WTC11 (cell line): ENCODE results near the gene HILPDA. TPM values are rescaled to one million over a fixed set of nuclear protein-coding genes. Genes with fewer than 3 reads are reported as not detected.

Source experiments
- ATAC-seq: fragments of 200-7000 bp; cut with Tn5 transposase; 2 replicates; pipeline ENCODE4 v1.10.0; 2021; ENCODE audit warnings: mild to moderate bottlenecking, moderate library complexity
- CTCF ChIA-PET: fragments of 300-600 bp; sonication (Branson Sonifier 250); formaldehyde crosslinking; loops from one replicate; lab custom pipeline; 2021; ENCODE audit warnings: antibody characterized with exemption; lab: Charles Lee
- POLR2A ChIA-PET: fragments of 350-600 bp; sonication (Branson Sonifier 250); formaldehyde crosslinking; loops from one replicate; lab custom pipeline; 2021; ENCODE audit warnings: antibody characterized with exemption; lab: Charles Lee
- DNase-seq: peaks from one replicate; pipeline ENCODE4 v3.0.0; 2021; ENCODE audit warnings: low spot score
- H3K27ac Mint-ChIP-seq: 2 replicates; pipeline ENCODE4 v1.8.0; 2021; ENCODE audit warnings: mixed read lengths
- H3K27me3 Mint-ChIP-seq: 2 replicates; pipeline ENCODE4 v1.8.0; 2021; ENCODE audit warnings: low read depth, mild to moderate bottlenecking, moderate library complexity, mixed read lengths
- H3K36me3 Mint-ChIP-seq: 2 replicates; pipeline ENCODE4 v1.8.0; 2021; ENCODE audit warnings: mixed read lengths
- H3K4me1 Mint-ChIP-seq: 2 replicates; pipeline ENCODE4 v1.8.0; 2022; ENCODE audit warnings: mixed read lengths
- H3K4me3 Mint-ChIP-seq: 2 replicates; pipeline ENCODE4 v1.8.0; 2021; ENCODE audit warnings: mild to moderate bottlenecking, moderate library complexity, mixed read lengths
- H3K9me3 Mint-ChIP-seq: 2 replicates; pipeline ENCODE4 v1.8.0; 2021; ENCODE audit warnings: mixed read lengths
- ATF1 ChIP-seq: sonication (generic); formaldehyde crosslinking; IDR thresholded peaks from 2 replicates; pipeline ENCODE4 v1.8.1; 2023; ENCODE audit warnings: mild to moderate bottlenecking, moderate library complexity, missing genetic modification reagents
- FOXJ3 ChIP-seq: sonication (generic); formaldehyde crosslinking; IDR thresholded peaks from 2 replicates; pipeline ENCODE4 v1.9.0; 2021; ENCODE audit warnings: missing genetic modification reagents, mild to moderate bottlenecking, borderline replicate concordance
- FOXK1 ChIP-seq: sonication (generic); formaldehyde crosslinking; IDR thresholded peaks from 2 replicates; pipeline ENCODE4 v1.8.0; 2022; ENCODE audit warnings: mild to moderate bottlenecking, moderate library complexity, missing genetic modification reagents
- IRF2 ChIP-seq: sonication (generic); formaldehyde crosslinking; IDR thresholded peaks from 2 replicates; pipeline ENCODE4 v1.8.0; 2022; ENCODE audit warnings: low read depth, missing genetic modification reagents, borderline replicate concordance
- JUN ChIP-seq: sonication (generic); formaldehyde crosslinking; IDR thresholded peaks from 2 replicates; pipeline ENCODE4 v1.8.0; 2023; ENCODE audit warnings: mild to moderate bottlenecking, missing genetic modification reagents
- OVOL2 ChIP-seq: fragments of 250-450 bp; sonication (Bioruptor Pico); IDR thresholded peaks from 2 replicates; pipeline ENCODE4 v1.9.0; 2021; ENCODE audit warnings: mild to moderate bottlenecking, borderline replicate concordance
- TCF7 ChIP-seq: sonication (generic); formaldehyde crosslinking; IDR thresholded peaks from 2 replicates; pipeline ENCODE4 v1.8.0; 2022; ENCODE audit warnings: mild to moderate bottlenecking, low read depth, missing genetic modification reagents, moderate library complexity
- ZNF423 ChIP-seq: fragments of 250-450 bp; sonication (Bioruptor Pico); IDR thresholded peaks from 2 replicates; pipeline ENCODE4 v2.1.2; 2022; ENCODE audit warnings: mild to moderate bottlenecking, moderate library complexity
- total RNA-seq: library from RNA; stranded (reverse); gene quantifications from 3 replicates; pipeline ENCODE4 v1.2.3, GENCODE V29; 2021
- TF ChIP-seq, protein P1 (sequence below): sonication (generic); formaldehyde crosslinking; IDR thresholded peaks from 2 replicates; pipeline ENCODE4 v1.8.0; 2022; ENCODE audit warnings: mild to moderate bottlenecking, missing genetic modification reagents
- TF ChIP-seq, protein P2 (sequence below): sonication (generic); formaldehyde crosslinking; IDR thresholded peaks from 2 replicates; pipeline ENCODE4 v1.8.1; 2023; ENCODE audit warnings: mild to moderate bottlenecking, moderate library complexity, missing genetic modification reagents
- TF ChIP-seq, protein P3 (sequence below): sonication (generic); formaldehyde crosslinking; IDR thresholded peaks from 2 replicates; pipeline ENCODE4 v1.8.1; 2023; ENCODE audit warnings: mild to moderate bottlenecking, missing genetic modification reagents, borderline replicate concordance
- TF ChIP-seq, protein P4 (sequence below): sonication (generic); formaldehyde crosslinking; IDR thresholded peaks from 2 replicates; pipeline ENCODE4 v1.8.1; 2022; ENCODE audit warnings: mild to moderate bottlenecking, missing genetic modification reagents, moderate library complexity, borderline replicate concordance
- TF ChIP-seq, protein P5 (sequence below): fragments of 250-450 bp; sonication (Bioruptor Pico); IDR thresholded peaks from 2 replicates; pipeline ENCODE4 v1.9.0; 2021; ENCODE audit warnings: mild to moderate bottlenecking
- TF ChIP-seq, protein P6 (sequence below): sonication (generic); formaldehyde crosslinking; IDR thresholded peaks from 2 replicates; pipeline ENCODE4 v1.8.0; 2022; ENCODE audit warnings: mild to moderate bottlenecking, missing genetic modification reagents
- TF ChIP-seq, protein P7 (sequence below): fragments of 250-450 bp; sonication (Bioruptor Pico); IDR thresholded peaks from 2 replicates; pipeline ENCODE4 v2.1.2; 2022; ENCODE audit warnings: mild to moderate bottlenecking, moderate library complexity

HILPDA gene
- total RNA-seq, 1 experiment from 2014 or later, result 28.7 TPM

DNA sequence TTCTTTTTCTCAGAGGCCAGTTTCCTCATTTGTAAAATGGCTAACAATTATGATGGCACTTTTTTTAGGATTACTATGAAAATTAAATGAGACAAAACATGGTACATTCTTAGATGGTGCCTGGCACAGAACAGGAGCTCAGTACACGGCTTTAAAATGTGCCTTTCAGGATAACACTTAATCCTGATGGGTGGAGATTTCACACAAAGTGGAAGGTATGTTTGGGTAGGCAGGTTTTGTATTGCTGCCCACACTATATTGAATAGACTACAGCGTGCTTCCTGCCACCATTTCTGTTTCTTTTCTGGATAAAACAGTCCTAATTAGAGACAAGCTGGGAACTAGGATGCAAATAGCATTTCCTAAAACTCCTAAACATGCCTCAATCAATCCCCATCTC lies 23.9 kb upstream of the HILPDA start:
- CTCF ChIA-PET, result interaction anchor here (0.5 to 3.5 kb wide), 5 partner anchors 10 to 234 kb away, joined by 3 to 21 read pairs (median 4); no protein-coding TSS in a partner anchor
- ATAC-seq (no peak), DNase-seq (no peak)
- H3K4me3 Mint-ChIP-seq, result no peak overlapping the region
- POLR2A ChIA-PET, result no interaction called here
- H3K27me3 Mint-ChIP-seq, result no peaks in the 10 kb centered on the region
- no peaks in the 10 kb centered on the region for H3K9me3 Mint-ChIP-seq
- no peak overlapping the region for H3K27ac Mint-ChIP-seq
- TF ChIP-seq ZNF423 (CRISPR knock-in tag) (no peak), OVOL2 (CRISPR knock-in tag) (no peak), JUN (CRISPR knock-in tag) (no peak), TCF7 (no peak), FOXJ3 (no peak), ATF1 (CRISPR knock-in tag) (no peak), FOXK1 (CRISPR knock-in tag) (no peak), IRF2 (CRISPR knock-in tag) (no peak)
- TF ChIP-seq, protein P1, sequence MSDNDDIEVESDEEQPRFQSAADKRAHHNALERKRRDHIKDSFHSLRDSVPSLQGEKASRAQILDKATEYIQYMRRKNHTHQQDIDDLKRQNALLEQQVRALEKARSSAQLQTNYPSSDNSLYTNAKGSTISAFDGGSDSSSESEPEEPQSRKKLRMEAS, result no peak
- TF ChIP-seq, protein P2, sequence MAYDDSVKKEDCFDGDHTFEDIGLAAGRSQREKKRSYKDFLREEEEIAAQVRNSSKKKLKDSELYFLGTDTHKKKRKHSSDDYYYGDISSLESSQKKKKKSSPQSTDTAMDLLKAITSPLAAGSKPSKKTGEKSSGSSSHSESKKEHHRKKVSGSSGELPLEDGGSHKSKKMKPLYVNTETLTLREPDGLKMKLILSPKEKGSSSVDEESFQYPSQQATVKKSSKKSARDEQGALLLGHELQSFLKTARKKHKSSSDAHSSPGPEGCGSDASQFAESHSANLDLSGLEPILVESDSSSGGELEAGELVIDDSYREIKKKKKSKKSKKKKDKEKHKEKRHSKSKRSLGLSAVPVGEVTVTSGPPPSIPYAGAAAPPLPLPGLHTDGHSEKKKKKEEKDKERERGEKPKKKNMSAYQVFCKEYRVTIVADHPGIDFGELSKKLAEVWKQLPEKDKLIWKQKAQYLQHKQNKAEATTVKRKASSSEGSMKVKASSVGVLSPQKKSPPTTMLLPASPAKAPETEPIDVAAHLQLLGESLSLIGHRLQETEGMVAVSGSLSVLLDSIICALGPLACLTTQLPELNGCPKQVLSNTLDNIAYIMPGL (CRISPR knock-in tag), result no peak
- TF ChIP-seq, protein P3, sequence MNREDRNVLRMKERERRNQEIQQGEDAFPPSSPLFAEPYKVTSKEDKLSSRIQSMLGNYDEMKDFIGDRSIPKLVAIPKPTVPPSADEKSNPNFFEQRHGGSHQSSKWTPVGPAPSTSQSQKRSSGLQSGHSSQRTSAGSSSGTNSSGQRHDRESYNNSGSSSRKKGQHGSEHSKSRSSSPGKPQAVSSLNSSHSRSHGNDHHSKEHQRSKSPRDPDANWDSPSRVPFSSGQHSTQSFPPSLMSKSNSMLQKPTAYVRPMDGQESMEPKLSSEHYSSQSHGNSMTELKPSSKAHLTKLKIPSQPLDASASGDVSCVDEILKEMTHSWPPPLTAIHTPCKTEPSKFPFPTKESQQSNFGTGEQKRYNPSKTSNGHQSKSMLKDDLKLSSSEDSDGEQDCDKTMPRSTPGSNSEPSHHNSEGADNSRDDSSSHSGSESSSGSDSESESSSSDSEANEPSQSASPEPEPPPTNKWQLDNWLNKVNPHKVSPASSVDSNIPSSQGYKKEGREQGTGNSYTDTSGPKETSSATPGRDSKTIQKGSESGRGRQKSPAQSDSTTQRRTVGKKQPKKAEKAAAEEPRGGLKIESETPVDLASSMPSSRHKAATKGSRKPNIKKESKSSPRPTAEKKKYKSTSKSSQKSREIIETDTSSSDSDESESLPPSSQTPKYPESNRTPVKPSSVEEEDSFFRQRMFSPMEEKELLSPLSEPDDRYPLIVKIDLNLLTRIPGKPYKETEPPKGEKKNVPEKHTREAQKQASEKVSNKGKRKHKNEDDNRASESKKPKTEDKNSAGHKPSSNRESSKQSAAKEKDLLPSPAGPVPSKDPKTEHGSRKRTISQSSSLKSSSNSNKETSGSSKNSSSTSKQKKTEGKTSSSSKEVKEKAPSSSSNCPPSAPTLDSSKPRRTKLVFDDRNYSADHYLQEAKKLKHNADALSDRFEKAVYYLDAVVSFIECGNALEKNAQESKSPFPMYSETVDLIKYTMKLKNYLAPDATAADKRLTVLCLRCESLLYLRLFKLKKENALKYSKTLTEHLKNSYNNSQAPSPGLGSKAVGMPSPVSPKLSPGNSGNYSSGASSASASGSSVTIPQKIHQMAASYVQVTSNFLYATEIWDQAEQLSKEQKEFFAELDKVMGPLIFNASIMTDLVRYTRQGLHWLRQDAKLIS (CRISPR knock-in tag), result no peak
- TF ChIP-seq, protein P4, sequence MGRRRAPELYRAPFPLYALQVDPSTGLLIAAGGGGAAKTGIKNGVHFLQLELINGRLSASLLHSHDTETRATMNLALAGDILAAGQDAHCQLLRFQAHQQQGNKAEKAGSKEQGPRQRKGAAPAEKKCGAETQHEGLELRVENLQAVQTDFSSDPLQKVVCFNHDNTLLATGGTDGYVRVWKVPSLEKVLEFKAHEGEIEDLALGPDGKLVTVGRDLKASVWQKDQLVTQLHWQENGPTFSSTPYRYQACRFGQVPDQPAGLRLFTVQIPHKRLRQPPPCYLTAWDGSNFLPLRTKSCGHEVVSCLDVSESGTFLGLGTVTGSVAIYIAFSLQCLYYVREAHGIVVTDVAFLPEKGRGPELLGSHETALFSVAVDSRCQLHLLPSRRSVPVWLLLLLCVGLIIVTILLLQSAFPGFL (CRISPR knock-in tag), result no peak
- TF ChIP-seq, protein P5, sequence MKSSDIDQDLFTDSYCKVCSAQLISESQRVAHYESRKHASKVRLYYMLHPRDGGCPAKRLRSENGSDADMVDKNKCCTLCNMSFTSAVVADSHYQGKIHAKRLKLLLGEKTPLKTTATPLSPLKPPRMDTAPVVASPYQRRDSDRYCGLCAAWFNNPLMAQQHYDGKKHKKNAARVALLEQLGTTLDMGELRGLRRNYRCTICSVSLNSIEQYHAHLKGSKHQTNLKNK (CRISPR knock-in tag), result no peak
- TF ChIP-seq, protein P6, sequence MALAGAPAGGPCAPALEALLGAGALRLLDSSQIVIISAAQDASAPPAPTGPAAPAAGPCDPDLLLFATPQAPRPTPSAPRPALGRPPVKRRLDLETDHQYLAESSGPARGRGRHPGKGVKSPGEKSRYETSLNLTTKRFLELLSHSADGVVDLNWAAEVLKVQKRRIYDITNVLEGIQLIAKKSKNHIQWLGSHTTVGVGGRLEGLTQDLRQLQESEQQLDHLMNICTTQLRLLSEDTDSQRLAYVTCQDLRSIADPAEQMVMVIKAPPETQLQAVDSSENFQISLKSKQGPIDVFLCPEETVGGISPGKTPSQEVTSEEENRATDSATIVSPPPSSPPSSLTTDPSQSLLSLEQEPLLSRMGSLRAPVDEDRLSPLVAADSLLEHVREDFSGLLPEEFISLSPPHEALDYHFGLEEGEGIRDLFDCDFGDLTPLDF (CRISPR knock-in tag), result no peak
- TF ChIP-seq, protein P7, sequence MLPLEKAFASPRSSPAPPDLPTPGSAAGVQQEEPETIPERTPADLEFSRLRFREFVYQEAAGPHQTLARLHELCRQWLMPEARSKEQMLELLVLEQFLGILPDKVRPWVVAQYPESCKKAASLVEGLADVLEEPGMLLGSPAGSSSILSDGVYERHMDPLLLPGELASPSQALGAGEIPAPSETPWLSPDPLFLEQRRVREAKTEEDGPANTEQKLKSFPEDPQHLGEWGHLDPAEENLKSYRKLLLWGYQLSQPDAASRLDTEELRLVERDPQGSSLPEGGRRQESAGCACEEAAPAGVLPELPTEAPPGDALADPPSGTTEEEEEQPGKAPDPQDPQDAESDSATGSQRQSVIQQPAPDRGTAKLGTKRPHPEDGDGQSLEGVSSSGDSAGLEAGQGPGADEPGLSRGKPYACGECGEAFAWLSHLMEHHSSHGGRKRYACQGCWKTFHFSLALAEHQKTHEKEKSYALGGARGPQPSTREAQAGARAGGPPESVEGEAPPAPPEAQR (CRISPR knock-in tag), result no peak
- no peaks in the 10 kb centered on the region for H3K36me3 Mint-ChIP-seq
- H3K4me1 Mint-ChIP-seq, result peaks cover 30% of the 10 kb centered on the region
